Liver (tissue), 9 donors: Measurements from ENCODE around the gene NMNAT1. TPM values are rescaled to one million over a fixed set of nuclear protein-coding genes. Genes with fewer than 3 reads are reported as not detected.

ENCODE experiments used
- DNase-seq: peaks from one replicate; pipeline ENCODE4 v3.0.0-alpha.2; 2017; ENCODE audit warnings: low spot score
- H3K27ac ChIP-seq, 2 donors: one replicate each; pipeline ENCODE4 v1.7.0; 2013; ENCODE audit warnings: inconsistent platforms in 2 of 2, low read length in 2 of 2, control low read depth in 1 of 2, low read depth in 1 of 2, mild to moderate bottlenecking in 1 of 2
- H3K27me3 ChIP-seq, 4 donors: one replicate each; pipeline versions ENCODE4 v1.6.1 to v1.7.0; 2013; ENCODE audit warnings: low read length in 3 of 4, inconsistent platforms in 1 of 4, mild to moderate bottlenecking in 1 of 4, moderate library complexity in 1 of 4; ENCODE audit not compliant: control insufficient read depth in 4 of 4, insufficient read depth in 4 of 4
- H3K36me3 ChIP-seq, 4 donors: one replicate each; pipeline versions ENCODE4 v1.6.1 to v1.7.0; 2013; ENCODE audit warnings: low read length in 3 of 4, mild to moderate bottlenecking in 3 of 4, low read depth in 1 of 4, moderate library complexity in 1 of 4; ENCODE audit not compliant: control insufficient read depth in 4 of 4, insufficient read depth in 3 of 4
- H3K4me1 ChIP-seq, 4 donors: one replicate each; pipeline versions ENCODE4 v1.6.1 to v1.7.0; 2013; ENCODE audit warnings: low read length in 3 of 4, mild to moderate bottlenecking in 3 of 4, moderate library complexity in 1 of 4; ENCODE audit not compliant: control insufficient read depth in 4 of 4, insufficient read depth in 4 of 4
- H3K4me3 ChIP-seq, 3 donors: one replicate each; pipeline versions ENCODE4 v1.6.1 to v1.7.0; 2013; ENCODE audit warnings: low read length in 3 of 3, control low read depth in 1 of 3, low read depth in 1 of 3, mild to moderate bottlenecking in 1 of 3
- H3K9ac ChIP-seq, 2 donors: one replicate each; pipeline ENCODE4 v1.7.0; 2013; ENCODE audit warnings: low read length in 2 of 2, mild to moderate bottlenecking in 2 of 2, moderate library complexity in 2 of 2, control low read depth in 1 of 2, low read depth in 1 of 2
- H3K9me3 ChIP-seq, 4 donors: one replicate each; pipeline versions ENCODE4 v1.6.1 to v1.7.0; 2013; ENCODE audit warnings: low read length in 3 of 4; ENCODE audit not compliant: control insufficient read depth in 4 of 4
- EGR1 ChIP-seq, 2 donors: IDR thresholded peaks; 2 replicates each; pipeline ENCODE4 v1.6.1; 2016 to 2018; ENCODE audit warnings: antibody characterized with exemption in 2 of 2, low read depth in 2 of 2
- FOXA1 ChIP-seq: IDR thresholded peaks from 2 replicates; pipeline ENCODE4 v1.6.1; 2016; ENCODE audit warnings: antibody characterized with exemption
- FOXA2 ChIP-seq: IDR thresholded peaks from 2 replicates; pipeline ENCODE4 v1.6.1; 2016; ENCODE audit warnings: antibody characterized with exemption
- GABPA ChIP-seq, 2 donors: IDR thresholded peaks in 1 of 2; conservative IDR thresholded peaks in 1 of 2; 2 replicates each; pipeline ENCODE4 v1.6.1; 2016; ENCODE audit warnings: antibody characterized with exemption in 2 of 2, mild to moderate bottlenecking in 1 of 2, moderate library complexity in 1 of 2
- HNF4A ChIP-seq, 2 donors: conservative IDR thresholded peaks; 2 replicates each; pipeline ENCODE4 v1.6.1; 2016; ENCODE audit warnings: antibody characterized with exemption in 2 of 2, mild to moderate bottlenecking in 2 of 2
- HNF4G ChIP-seq: IDR thresholded peaks from 2 replicates; pipeline ENCODE4 v1.6.1; 2016; ENCODE audit warnings: antibody characterized with exemption
- JUND ChIP-seq, 2 donors: IDR thresholded peaks; 2 replicates each; pipeline ENCODE4 v1.6.1; 2016; ENCODE audit warnings: antibody characterized with exemption in 2 of 2
- NR2F2 ChIP-seq: IDR thresholded peaks from 2 replicates; pipeline ENCODE4 v1.6.1; 2016; ENCODE audit warnings: antibody characterized with exemption
- RAD21 ChIP-seq, 2 donors: IDR thresholded peaks; 2 replicates each; pipeline ENCODE4 v1.6.1; 2016; ENCODE audit warnings: antibody characterized with exemption in 2 of 2, mild to moderate bottlenecking in 2 of 2
- RXRA ChIP-seq, 2 donors: IDR thresholded peaks; 2 replicates each; pipeline ENCODE4 v1.6.1; 2017 to 2018; ENCODE audit warnings: antibody characterized with exemption in 2 of 2, mild to moderate bottlenecking in 1 of 2
- SP1 ChIP-seq: IDR thresholded peaks from 2 replicates; pipeline ENCODE4 v1.6.1; 2018; ENCODE audit warnings: antibody characterized with exemption, mild to moderate bottlenecking
- TAF1 ChIP-seq: conservative IDR thresholded peaks from 2 replicates; pipeline ENCODE4 v1.6.1; 2016; ENCODE audit warnings: antibody characterized with exemption, mild to moderate bottlenecking
- YY1 ChIP-seq: IDR thresholded peaks from 2 replicates; pipeline ENCODE4 v1.6.1; 2016; ENCODE audit warnings: antibody characterized with exemption, mild to moderate bottlenecking
- WGBS: extraction: QIAGEN DNeasy Blood & Tissue Kit; methylation state at CpG from one replicate; pipeline ENCODE4 v1.1.7; 2013; 5-methylcytosine and 5-hydroxymethylcytosine counted together
- polyA plus RNA-seq, 2 donors: library from polyadenylated mRNA; stranded (reverse) in 1 of 2; unstranded in 1 of 2; fragments of 200-250 nt in 1 of 2; fragments of >200 nt in 1 of 2; fragmentation: Nextera tagmentation in 1 of 2; extraction: Ambion mirVana in 1 of 2; gene quantifications; one replicate each; pipeline versions ENCODE4 v1.2.1 to v1.2.3, GENCODE V29; 2013 to 2015
- total RNA-seq, 2 donors: library from RNA; depleted of rRNA; stranded (reverse); fragments of >200 nt; gene quantifications; one replicate each; pipeline ENCODE4 v1.2.3, GENCODE V29; 2014
- TF ChIP-seq, protein P1 (sequence below): IDR thresholded peaks from 2 replicates; pipeline ENCODE4 v1.6.1; 2016; ENCODE audit warnings: antibody characterized with exemption
- TF ChIP-seq, protein P2 (sequence below): fragments of 150-350 bp; IDR thresholded peaks from 2 replicates; pipeline ENCODE4 v1.5.1; 2017; ENCODE audit warnings: improper control_type of control experiment, low read depth, low read length; ENCODE audit not compliant: missing input control
- TF ChIP-seq, protein P3 (sequence below): IDR thresholded peaks from 2 replicates; pipeline ENCODE4 v1.6.1; 2016; ENCODE audit warnings: antibody characterized with exemption, mild to moderate bottlenecking
- TF ChIP-seq, protein P4 (sequence below): IDR thresholded peaks from 2 replicates; pipeline ENCODE4 v1.6.1; 2016; ENCODE audit warnings: antibody characterized with exemption
- TF ChIP-seq, protein P5 (sequence below): IDR thresholded peaks from 2 replicates; pipeline ENCODE4 v1.6.1; 2016; ENCODE audit warnings: antibody characterized with exemption
- donor health status: healthy.
- donor health status: healthy.
- donor health status: healthy.
- donor health status: healthy.
- donor health status: healthy.

Gene NMNAT1
- total and polyA plus RNA-seq, 4 donors, result 5.2 to 7.4 (median 5.6) TPM

DNA sequence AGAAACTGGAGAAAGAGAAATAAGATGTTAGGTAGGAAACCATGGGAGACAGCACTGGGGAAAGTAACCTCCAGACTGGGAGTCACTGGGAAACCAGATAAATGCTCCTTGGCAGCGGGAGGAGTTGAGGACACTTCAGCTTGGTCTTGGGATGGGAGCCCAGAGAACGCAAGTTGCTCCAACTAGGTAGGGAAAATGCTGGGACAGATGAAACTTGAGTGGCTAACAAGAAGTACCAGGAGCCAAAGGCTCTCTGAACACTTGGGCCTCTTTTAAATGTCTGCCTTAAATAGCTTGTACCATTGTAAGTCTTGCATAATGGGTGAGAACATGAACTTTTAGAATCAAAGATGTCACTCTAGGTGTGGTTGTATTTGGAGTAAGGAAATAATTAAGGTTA, 3.0 kb downstream of the NMNAT1 start:
- Histone ChIP-seq H3K4me3 (no peak overlapping the region), H3K9me3 (no peaks in the 10 kb centered on the region), H3K27me3 (no peaks in the 10 kb centered on the region), H3K4me1 (peaks cover 2 to 18% (median 10%) of the 10 kb centered on the region in 4 donors), H3K9ac (no peak overlapping the region), H3K36me3 (peaks cover 0 to 5% (median 0%) of the 10 kb centered on the region in 4 donors), H3K27ac (no peak overlapping the region)
- TF ChIP-seq FOXA2 (no peak), RXRA (IDR thresholded peaks at IDR 0.05) (no peak), TAF1 (no peak), YY1 (no peak), FOXA1 (no peak), JUND (IDR thresholded peaks at IDR 0.05) (no peak), GABPA (IDR thresholded peaks at IDR 0.05 in 1 of 2, conservative IDR thresholded peaks at IDR 0.05 in 1 of 2) (no peak), SP1 (no peak), HNF4G (no peak), EGR1 (IDR thresholded peaks at IDR 0.05; ENCODE audit: low read depth in 2 of 2) (no peak), RAD21 (IDR thresholded peaks at IDR 0.05) (no peak), HNF4A (conservative IDR thresholded peaks at IDR 0.05) (no peak), NR2F2 (no peak)
- TF ChIP-seq, protein P1, sequence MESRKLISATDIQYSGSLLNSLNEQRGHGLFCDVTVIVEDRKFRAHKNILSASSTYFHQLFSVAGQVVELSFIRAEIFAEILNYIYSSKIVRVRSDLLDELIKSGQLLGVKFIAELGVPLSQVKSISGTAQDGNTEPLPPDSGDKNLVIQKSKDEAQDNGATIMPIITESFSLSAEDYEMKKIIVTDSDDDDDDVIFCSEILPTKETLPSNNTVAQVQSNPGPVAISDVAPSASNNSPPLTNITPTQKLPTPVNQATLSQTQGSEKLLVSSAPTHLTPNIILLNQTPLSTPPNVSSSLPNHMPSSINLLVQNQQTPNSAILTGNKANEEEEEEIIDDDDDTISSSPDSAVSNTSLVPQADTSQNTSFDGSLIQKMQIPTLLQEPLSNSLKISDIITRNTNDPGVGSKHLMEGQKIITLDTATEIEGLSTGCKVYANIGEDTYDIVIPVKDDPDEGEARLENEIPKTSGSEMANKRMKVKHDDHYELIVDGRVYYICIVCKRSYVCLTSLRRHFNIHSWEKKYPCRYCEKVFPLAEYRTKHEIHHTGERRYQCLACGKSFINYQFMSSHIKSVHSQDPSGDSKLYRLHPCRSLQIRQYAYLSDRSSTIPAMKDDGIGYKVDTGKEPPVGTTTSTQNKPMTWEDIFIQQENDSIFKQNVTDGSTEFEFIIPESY, result no peak
- TF ChIP-seq, protein P2, sequence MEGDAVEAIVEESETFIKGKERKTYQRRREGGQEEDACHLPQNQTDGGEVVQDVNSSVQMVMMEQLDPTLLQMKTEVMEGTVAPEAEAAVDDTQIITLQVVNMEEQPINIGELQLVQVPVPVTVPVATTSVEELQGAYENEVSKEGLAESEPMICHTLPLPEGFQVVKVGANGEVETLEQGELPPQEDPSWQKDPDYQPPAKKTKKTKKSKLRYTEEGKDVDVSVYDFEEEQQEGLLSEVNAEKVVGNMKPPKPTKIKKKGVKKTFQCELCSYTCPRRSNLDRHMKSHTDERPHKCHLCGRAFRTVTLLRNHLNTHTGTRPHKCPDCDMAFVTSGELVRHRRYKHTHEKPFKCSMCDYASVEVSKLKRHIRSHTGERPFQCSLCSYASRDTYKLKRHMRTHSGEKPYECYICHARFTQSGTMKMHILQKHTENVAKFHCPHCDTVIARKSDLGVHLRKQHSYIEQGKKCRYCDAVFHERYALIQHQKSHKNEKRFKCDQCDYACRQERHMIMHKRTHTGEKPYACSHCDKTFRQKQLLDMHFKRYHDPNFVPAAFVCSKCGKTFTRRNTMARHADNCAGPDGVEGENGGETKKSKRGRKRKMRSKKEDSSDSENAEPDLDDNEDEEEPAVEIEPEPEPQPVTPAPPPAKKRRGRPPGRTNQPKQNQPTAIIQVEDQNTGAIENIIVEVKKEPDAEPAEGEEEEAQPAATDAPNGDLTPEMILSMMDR, result no peak
- TF ChIP-seq, protein P3, sequence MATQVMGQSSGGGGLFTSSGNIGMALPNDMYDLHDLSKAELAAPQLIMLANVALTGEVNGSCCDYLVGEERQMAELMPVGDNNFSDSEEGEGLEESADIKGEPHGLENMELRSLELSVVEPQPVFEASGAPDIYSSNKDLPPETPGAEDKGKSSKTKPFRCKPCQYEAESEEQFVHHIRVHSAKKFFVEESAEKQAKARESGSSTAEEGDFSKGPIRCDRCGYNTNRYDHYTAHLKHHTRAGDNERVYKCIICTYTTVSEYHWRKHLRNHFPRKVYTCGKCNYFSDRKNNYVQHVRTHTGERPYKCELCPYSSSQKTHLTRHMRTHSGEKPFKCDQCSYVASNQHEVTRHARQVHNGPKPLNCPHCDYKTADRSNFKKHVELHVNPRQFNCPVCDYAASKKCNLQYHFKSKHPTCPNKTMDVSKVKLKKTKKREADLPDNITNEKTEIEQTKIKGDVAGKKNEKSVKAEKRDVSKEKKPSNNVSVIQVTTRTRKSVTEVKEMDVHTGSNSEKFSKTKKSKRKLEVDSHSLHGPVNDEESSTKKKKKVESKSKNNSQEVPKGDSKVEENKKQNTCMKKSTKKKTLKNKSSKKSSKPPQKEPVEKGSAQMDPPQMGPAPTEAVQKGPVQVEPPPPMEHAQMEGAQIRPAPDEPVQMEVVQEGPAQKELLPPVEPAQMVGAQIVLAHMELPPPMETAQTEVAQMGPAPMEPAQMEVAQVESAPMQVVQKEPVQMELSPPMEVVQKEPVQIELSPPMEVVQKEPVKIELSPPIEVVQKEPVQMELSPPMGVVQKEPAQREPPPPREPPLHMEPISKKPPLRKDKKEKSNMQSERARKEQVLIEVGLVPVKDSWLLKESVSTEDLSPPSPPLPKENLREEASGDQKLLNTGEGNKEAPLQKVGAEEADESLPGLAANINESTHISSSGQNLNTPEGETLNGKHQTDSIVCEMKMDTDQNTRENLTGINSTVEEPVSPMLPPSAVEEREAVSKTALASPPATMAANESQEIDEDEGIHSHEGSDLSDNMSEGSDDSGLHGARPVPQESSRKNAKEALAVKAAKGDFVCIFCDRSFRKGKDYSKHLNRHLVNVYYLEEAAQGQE, result no peak
- TF ChIP-seq, protein P4, sequence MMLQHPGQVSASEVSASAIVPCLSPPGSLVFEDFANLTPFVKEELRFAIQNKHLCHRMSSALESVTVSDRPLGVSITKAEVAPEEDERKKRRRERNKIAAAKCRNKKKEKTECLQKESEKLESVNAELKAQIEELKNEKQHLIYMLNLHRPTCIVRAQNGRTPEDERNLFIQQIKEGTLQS, result no peak
- TF ChIP-seq, protein P5, sequence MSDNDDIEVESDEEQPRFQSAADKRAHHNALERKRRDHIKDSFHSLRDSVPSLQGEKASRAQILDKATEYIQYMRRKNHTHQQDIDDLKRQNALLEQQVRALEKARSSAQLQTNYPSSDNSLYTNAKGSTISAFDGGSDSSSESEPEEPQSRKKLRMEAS, result no peak
- DNase-seq, result no peak
- 100% methylated on average over 2 of the region's 2 CpGs for WGBS
